ENCODE data around the gene CEP85. TPM values are rescaled to one million over a fixed set of nuclear protein-coding genes. Genes with fewer than 3 reads are reported as not detected.
A peak's percentile ranks its signal among the peaks of the same experiment; 100 is the strongest.

Gene CEP85
- total RNA-seq = 10 to 100 TPM; 10.1 to 16.8 (median 10.7) TPM

GRCh38 chr1:26233903-26234643 lies at the start of gene CEP85:
Gene CEP85, plus strand, starts transcription at chr1:26234200. Its CDS starts 5,584 bp downstream, at chr1:26239784.
- WGBS, 2 donors = 0% methylated on average over 40 to 68 of the region's 73 CpGs
- Histone ChIP-seq H3K27ac (peak within 1 kb of the TSS; percentile 79 to 95 (median 90)), H3K4me3 (peak within 1 kb of the TSS; percentile 66 to 84 (median 74)), H3K4me1 (peaks cover 4 to 9% (median 6%) of the 10 kb centered on the region in 4 donors), H3K27me3 (no peaks in the 10 kb centered on the region), H3K36me3 (no peaks in the 10 kb centered on the region), H3K9me3 (no peaks in the 10 kb centered on the region)
- no peak for TF ChIP-seq EP300 (IDR thresholded peaks at IDR 0.05)
- TF ChIP-seq CTCF (IDR thresholded peaks at IDR 0.05) = peak; percentile 70 to 96 (median 87)
- TF ChIP-seq POLR2AphosphoS5 (IDR thresholded peaks at IDR 0.05) = peak; percentile 46 to 67
- TF ChIP-seq POLR2A (IDR thresholded peaks at IDR 0.05) = peak in 3 of 4 donors; percentile 41 to 96 (median 89)
- DNase-seq (peak; percentile 98 to 99), ATAC-seq (ENCODE audit: low FRiP score in 2 of 2) (peak; percentile 99 to 100)

GRCh38 chr1:26184883-26185282 lies 49.1 kb upstream of the CEP85 start:
- H3K36me3 ChIP-seq = peaks cover 0 to 30% (median 15%) of the 10 kb centered on the region in 4 donors
- no peak overlapping the region for H3K4me3 ChIP-seq
- TF ChIP-seq EP300 (IDR thresholded peaks at IDR 0.05) (no peak), CTCF (IDR thresholded peaks at IDR 0.05) (no peak), POLR2A (IDR thresholded peaks at IDR 0.05) (no peak), POLR2AphosphoS5 (IDR thresholded peaks at IDR 0.05) (no peak)
- ATAC-seq (ENCODE audit: low FRiP score in 2 of 2) = no peak
- H3K9me3 ChIP-seq = no peaks in the 10 kb centered on the region
- DNase-seq = peak in 1 of 2 donors; percentile 84
- no peaks in the 10 kb centered on the region for H3K4me1 ChIP-seq
- 96 to 98% methylated on average over 8 to 18 of the region's 21 CpGs for WGBS, 2 donors
- H3K27ac ChIP-seq = no peak overlapping the region
- no peaks in the 10 kb centered on the region for H3K27me3 ChIP-seq

- 93 to 96% methylated on average over 6 of the region's 6 CpGs for WGBS, 2 donors
- Histone ChIP-seq H3K27ac (no peak overlapping the region), H3K4me1 (no peaks in the 10 kb centered on the region), H3K27me3 (no peaks in the 10 kb centered on the region), H3K4me3 (no peak overlapping the region), H3K36me3 (peaks cover 0 to 22% (median 5%) of the 10 kb centered on the region in 4 donors), H3K9me3 (no peaks in the 10 kb centered on the region)
- DNase-seq (no peak), ATAC-seq (ENCODE audit: low FRiP score in 2 of 2) (no peak)
- no peak for TF ChIP-seq EP300 (IDR thresholded peaks at IDR 0.05)
- no peak for TF ChIP-seq CTCF (IDR thresholded peaks at IDR 0.05)
- TF ChIP-seq POLR2A (IDR thresholded peaks at IDR 0.05) = no peak
- no peak for TF ChIP-seq POLR2AphosphoS5 (IDR thresholded peaks at IDR 0.05)
These were observed 46.1 kb upstream of the CEP85 start for GRCh38 chr1:26187882-26188281.

GRCh38 chr1:26188477-26188876 lies 45.5 kb upstream of the CEP85 start:
- peaks cover 0 to 18% (median 3%) of the 10 kb centered on the region in 4 donors for H3K36me3 ChIP-seq
- WGBS, 2 donors = 96 to 100% methylated on average over 6 to 8 of the region's 8 CpGs

More at GRCh38 chr1:26188477-26188876, 45.5 kb upstream of the CEP85 start:
- ATAC-seq (ENCODE audit: low FRiP score in 2 of 2) = peak in 1 of 2 donors; percentile 6
- no peak overlapping the region for H3K4me3 ChIP-seq
- no peak for DNase-seq
- H3K27me3 ChIP-seq = no peaks in the 10 kb centered on the region
- no peaks in the 10 kb centered on the region for H3K4me1 ChIP-seq
- no peak overlapping the region for H3K27ac ChIP-seq
- TF ChIP-seq EP300 (IDR thresholded peaks at IDR 0.05) (no peak), CTCF (IDR thresholded peaks at IDR 0.05) (no peak), POLR2AphosphoS5 (IDR thresholded peaks at IDR 0.05) (no peak), POLR2A (IDR thresholded peaks at IDR 0.05) (no peak)
- no peaks in the 10 kb centered on the region for H3K9me3 ChIP-seq

Data from upper lobe of left lung (tissue), 6 donors.